ENCODE measurements around the gene CAPRIN1. TPM values are rescaled to one million over a fixed set of nuclear protein-coding genes. Genes with fewer than 3 reads are reported as not detected.

Gene CAPRIN1
- total RNA-seq, 1 experiment from 2014 or later, result 301 TPM

DNA sequence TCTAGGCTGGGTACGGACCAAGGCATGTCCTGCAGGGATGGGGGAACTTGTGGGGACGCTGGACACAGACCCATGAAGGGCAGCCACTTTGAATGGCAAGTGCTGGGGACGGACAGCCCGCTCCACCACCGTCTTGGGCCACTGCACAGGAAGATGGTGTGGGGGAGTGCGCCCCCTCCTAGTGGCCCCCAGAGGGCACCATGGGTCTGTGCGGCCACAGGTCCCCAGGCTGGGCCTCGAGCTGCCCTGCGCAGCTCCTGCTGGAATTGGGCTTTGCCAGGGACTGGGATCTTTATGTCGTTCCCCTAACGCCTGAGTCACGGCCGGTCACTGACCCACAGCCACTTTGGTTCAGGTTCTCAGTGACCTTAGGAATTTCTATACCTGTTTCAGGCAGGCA lies 98.3 kb downstream of the CAPRIN1 start:
- no peak overlapping the region for H2BK12ac ChIP-seq (ENCODE audit: insufficient read length, low read depth, low read length)
- Mint-ChIP-seq H3K4me1 (no peaks in the 10 kb centered on the region), H3K27ac (no peak overlapping the region; a peak in 1 of 7 replicates), H3K9me3 (no peaks in the 10 kb centered on the region), H3K27me3 (ENCODE audit: low read depth) (no peaks in the 10 kb centered on the region), H3K4me3 (no peak overlapping the region), H3K36me3 (ENCODE audit: insufficient read depth in 1 of 3, low read depth in 3 of 3) (peaks cover 36 to 59% (median 41%) of the 10 kb centered on the region in 3 experiments; a peak in 6 of 7 replicates)
- no peaks in the 10 kb centered on the region for H3K79me2 ChIP-seq (ENCODE audit: insufficient read depth, low read length)
- WGBS (ENCODE audit: extremely low coverage, insufficient read length, low lambda C conversion rate), result no CpG with 5 or more reads among the region's 13 CpGs
- H2BK5ac ChIP-seq (ENCODE audit: insufficient read length, low read length), result no peak overlapping the region
- H4K8ac ChIP-seq (replicated peaks; ENCODE audit: insufficient read length, low read depth, low read length), result no peak overlapping the region
- H3K4me1 ChIP-seq (ENCODE audit: insufficient read depth, low read length), result no peaks in the 10 kb centered on the region
- no peak overlapping the region for H3K4ac ChIP-seq (ENCODE audit: low read depth, low read length)
- no peak overlapping the region; the same call in 1 of the 2 replicates for H3K14ac ChIP-seq (ENCODE audit: insufficient read depth, low read length)
- no peak overlapping the region for H2AK5ac ChIP-seq (ENCODE audit: insufficient read length, low read length)
- H2BK15ac ChIP-seq (ENCODE audit: low read depth, low read length), result no peak overlapping the region
- no peak overlapping the region for H3K18ac ChIP-seq (ENCODE audit: insufficient read length, low read depth, low read length)
- H3K27ac ChIP-seq (ENCODE audit: insufficient read length, low read depth, low read length), result no peak overlapping the region
- no peak overlapping the region for H3K4me2 ChIP-seq (ENCODE audit: insufficient read depth, insufficient read length, low read length)
- no peak overlapping the region for H3T11ph ChIP-seq (ENCODE audit: low read length)
- TF ChIP-seq, protein P1, sequence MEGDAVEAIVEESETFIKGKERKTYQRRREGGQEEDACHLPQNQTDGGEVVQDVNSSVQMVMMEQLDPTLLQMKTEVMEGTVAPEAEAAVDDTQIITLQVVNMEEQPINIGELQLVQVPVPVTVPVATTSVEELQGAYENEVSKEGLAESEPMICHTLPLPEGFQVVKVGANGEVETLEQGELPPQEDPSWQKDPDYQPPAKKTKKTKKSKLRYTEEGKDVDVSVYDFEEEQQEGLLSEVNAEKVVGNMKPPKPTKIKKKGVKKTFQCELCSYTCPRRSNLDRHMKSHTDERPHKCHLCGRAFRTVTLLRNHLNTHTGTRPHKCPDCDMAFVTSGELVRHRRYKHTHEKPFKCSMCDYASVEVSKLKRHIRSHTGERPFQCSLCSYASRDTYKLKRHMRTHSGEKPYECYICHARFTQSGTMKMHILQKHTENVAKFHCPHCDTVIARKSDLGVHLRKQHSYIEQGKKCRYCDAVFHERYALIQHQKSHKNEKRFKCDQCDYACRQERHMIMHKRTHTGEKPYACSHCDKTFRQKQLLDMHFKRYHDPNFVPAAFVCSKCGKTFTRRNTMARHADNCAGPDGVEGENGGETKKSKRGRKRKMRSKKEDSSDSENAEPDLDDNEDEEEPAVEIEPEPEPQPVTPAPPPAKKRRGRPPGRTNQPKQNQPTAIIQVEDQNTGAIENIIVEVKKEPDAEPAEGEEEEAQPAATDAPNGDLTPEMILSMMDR (conservative IDR thresholded peaks at IDR 0.05), result peak; percentile 61
- no peak overlapping the region for H2AFZ ChIP-seq (ENCODE audit: low read length)
- no peaks in the 10 kb centered on the region for H3K23me2 ChIP-seq (ENCODE audit: insufficient read length, low read depth, low read length, poor library complexity, severe bottlenecking)
- no peaks in the 10 kb centered on the region for H3K9me3 ChIP-seq (ENCODE audit: control insufficient read depth, low read depth, low read length)
- no peak overlapping the region for H3K9ac ChIP-seq (ENCODE audit: extremely low read depth, insufficient read length, low read length)
- H4K20me1 ChIP-seq (ENCODE audit: control insufficient read depth, insufficient read depth, insufficient read length), result no peaks in the 10 kb centered on the region
- H2BK120ac ChIP-seq (ENCODE audit: low read depth, low read length, poor library complexity, severe bottlenecking), result no peak overlapping the region
- H3K56ac ChIP-seq (ENCODE audit: insufficient read length, low read depth, low read length), result no peak overlapping the region
- DNase-seq, result peak; percentile 55
- no peaks in the 10 kb centered on the region for H3K27me3 ChIP-seq (ENCODE audit: insufficient read depth, low read length)
- no peak overlapping the region for H2BK20ac ChIP-seq (ENCODE audit: low read depth, low read length, poor library complexity, severe bottlenecking)
- no peak overlapping the region for H4K5ac ChIP-seq (ENCODE audit: insufficient read length, low read depth, low read length)
- H3K23ac ChIP-seq (ENCODE audit: insufficient read length, low read depth, low read length), result no peak overlapping the region
- no peaks in the 10 kb centered on the region for H3K79me1 ChIP-seq (ENCODE audit: insufficient read depth, low read depth, low read length, poor library complexity, severe bottlenecking)
- no peak overlapping the region for H4K91ac ChIP-seq (ENCODE audit: insufficient read length, low read depth, low read length)
